Measurements from ENCODE around the gene CHP1.

DNA sequence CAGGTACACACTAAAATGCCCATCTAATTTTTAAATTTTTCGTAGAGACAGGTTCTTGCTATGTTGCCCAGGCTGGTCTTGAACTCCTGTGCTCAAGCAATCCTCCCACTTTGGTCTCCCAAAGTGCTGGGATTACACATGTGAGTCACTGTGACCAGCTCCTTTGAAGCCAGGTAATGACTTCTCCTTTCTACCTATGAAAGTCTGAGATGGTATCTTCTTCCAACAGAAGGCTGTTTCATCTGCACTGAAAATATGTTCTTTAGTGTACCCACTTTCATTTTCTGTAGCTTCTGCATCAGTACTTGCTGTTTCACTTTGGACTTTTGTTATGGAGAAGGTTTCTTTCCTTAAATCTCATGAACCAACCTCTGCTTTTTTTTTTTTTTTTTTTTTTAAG is 92.5 kb downstream of the CHP1 start:
- TF ChIP-seq, protein P1, sequence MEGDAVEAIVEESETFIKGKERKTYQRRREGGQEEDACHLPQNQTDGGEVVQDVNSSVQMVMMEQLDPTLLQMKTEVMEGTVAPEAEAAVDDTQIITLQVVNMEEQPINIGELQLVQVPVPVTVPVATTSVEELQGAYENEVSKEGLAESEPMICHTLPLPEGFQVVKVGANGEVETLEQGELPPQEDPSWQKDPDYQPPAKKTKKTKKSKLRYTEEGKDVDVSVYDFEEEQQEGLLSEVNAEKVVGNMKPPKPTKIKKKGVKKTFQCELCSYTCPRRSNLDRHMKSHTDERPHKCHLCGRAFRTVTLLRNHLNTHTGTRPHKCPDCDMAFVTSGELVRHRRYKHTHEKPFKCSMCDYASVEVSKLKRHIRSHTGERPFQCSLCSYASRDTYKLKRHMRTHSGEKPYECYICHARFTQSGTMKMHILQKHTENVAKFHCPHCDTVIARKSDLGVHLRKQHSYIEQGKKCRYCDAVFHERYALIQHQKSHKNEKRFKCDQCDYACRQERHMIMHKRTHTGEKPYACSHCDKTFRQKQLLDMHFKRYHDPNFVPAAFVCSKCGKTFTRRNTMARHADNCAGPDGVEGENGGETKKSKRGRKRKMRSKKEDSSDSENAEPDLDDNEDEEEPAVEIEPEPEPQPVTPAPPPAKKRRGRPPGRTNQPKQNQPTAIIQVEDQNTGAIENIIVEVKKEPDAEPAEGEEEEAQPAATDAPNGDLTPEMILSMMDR (conservative IDR thresholded peaks at IDR 0.05; ENCODE audit: low read length): no peak
- TF ChIP-seq EZH2phosphoT487 (IDR thresholded peaks at IDR 0.05; ENCODE audit: borderline replicate concordance): no peak
